ENCODE results near the gene BCAS3.

BCAS3 gene

GRCh38 chr17:60959696-60960095 lies 282.0 kb downstream of the BCAS3 start:
- H3K18ac ChIP-seq (ENCODE audit: low read length), result no peak overlapping the region
- H2AK5ac ChIP-seq (ENCODE audit: low read length), result no peak overlapping the region
- no peak overlapping the region for H2BK5ac ChIP-seq (ENCODE audit: low read depth, low read length, poor library complexity)
- no peak overlapping the region for H2AFZ ChIP-seq (ENCODE audit: insufficient read depth, low read length, poor library complexity)
- no peaks in the 10 kb centered on the region for H3K79me2 ChIP-seq (ENCODE audit: control insufficient read depth, insufficient read depth, low read length, poor library complexity)
- H3K9ac ChIP-seq (ENCODE audit: low read length), result no peak overlapping the region
- no peak overlapping the region for H3K4me3 ChIP-seq (ENCODE audit: low read depth, low read length)
- H3K4me1 ChIP-seq (ENCODE audit: control insufficient read depth in 1 of 2, insufficient read depth in 2 of 2, low read length in 2 of 2), result peaks cover 0 to 5% of the 10 kb centered on the region in 2 experiments
- H3K23ac ChIP-seq (ENCODE audit: low read length), result no peak overlapping the region
- H3K27ac ChIP-seq (ENCODE audit: low read depth, low read length), result peak overlapping the region; percentile 72
- no peak overlapping the region for H4K91ac ChIP-seq (ENCODE audit: low read depth, low read length)
- no peak overlapping the region for H3K14ac ChIP-seq (ENCODE audit: low read length)
- H3K4ac ChIP-seq (ENCODE audit: low read depth, low read length), result no peak overlapping the region
- no peak overlapping the region for H2BK12ac ChIP-seq (ENCODE audit: low read length)
- H3K27me3 ChIP-seq (ENCODE audit: insufficient read depth, low read length), result no peaks in the 10 kb centered on the region
- H3K9me3 ChIP-seq (ENCODE audit: insufficient read depth, low read depth, low read length), result no peaks in the 10 kb centered on the region
- no peak overlapping the region for H4K12ac ChIP-seq (ENCODE audit: low read depth, low read length)
- peak in 1 of 2 donors; percentile 42 for DNase-seq
- H3K79me1 ChIP-seq (ENCODE audit: low read length), result peaks cover 4% of the 10 kb centered on the region
- no peak overlapping the region for H2BK120ac ChIP-seq (ENCODE audit: insufficient read depth, low read length, poor library complexity)
- H4K8ac ChIP-seq (ENCODE audit: low read depth, low read length), result no peak overlapping the region
- H3K36me3 ChIP-seq (ENCODE audit: control insufficient read depth in 1 of 2, insufficient read depth in 2 of 2, low read length in 2 of 2), result no peaks in the 10 kb centered on the region
- H3K4me2 ChIP-seq (ENCODE audit: low read length), result no peak overlapping the region

GRCh38 chr17:60960398-60961065 lies 282.9 kb downstream of the BCAS3 start:
- H2AFZ ChIP-seq (ENCODE audit: insufficient read depth, low read length, poor library complexity), result no peak overlapping the region
- H3K27me3 ChIP-seq (ENCODE audit: insufficient read depth, low read length), result no peaks in the 10 kb centered on the region
- peaks cover 4% of the 10 kb centered on the region for H3K79me1 ChIP-seq (ENCODE audit: low read length)
- H3K4me2 ChIP-seq (ENCODE audit: low read length), result no peak overlapping the region
- no peak overlapping the region for H4K91ac ChIP-seq (ENCODE audit: low read depth, low read length)
- H3K4me3 ChIP-seq (ENCODE audit: low read depth, low read length), result no peak overlapping the region
- H3K23ac ChIP-seq (ENCODE audit: low read length), result no peak overlapping the region
- H3K79me2 ChIP-seq (ENCODE audit: control insufficient read depth, insufficient read depth, low read length, poor library complexity), result no peaks in the 10 kb centered on the region
- no peak overlapping the region for H3K14ac ChIP-seq (ENCODE audit: low read length)
- no peak overlapping the region for H3K4ac ChIP-seq (ENCODE audit: low read depth, low read length)
- peak overlapping the region; percentile 58 for H2BK5ac ChIP-seq (ENCODE audit: low read depth, low read length, poor library complexity)
- no peaks in the 10 kb centered on the region for H3K36me3 ChIP-seq (ENCODE audit: control insufficient read depth in 1 of 2, insufficient read depth in 2 of 2, low read length in 2 of 2)
- peak in 1 of 2 donors; percentile 34 for DNase-seq
- WGBS (ENCODE audit: extremely low coverage, insufficient coverage, insufficient read length), result no CpG with 5 or more reads among the region's 3 CpGs
- H3K9ac ChIP-seq (ENCODE audit: low read length), result no peak overlapping the region
- H3K4me1 ChIP-seq (ENCODE audit: control insufficient read depth in 1 of 2, insufficient read depth in 2 of 2, low read length in 2 of 2), result peaks cover 0 to 5% of the 10 kb centered on the region in 2 experiments
- H3K27ac ChIP-seq (ENCODE audit: low read depth, low read length), result peak overlapping the region; percentile 72
- H2AK5ac ChIP-seq (ENCODE audit: low read length), result no peak overlapping the region
- H3K9me3 ChIP-seq (ENCODE audit: insufficient read depth, low read depth, low read length), result no peaks in the 10 kb centered on the region
- no peak overlapping the region for H3K18ac ChIP-seq (ENCODE audit: low read length)
- H4K12ac ChIP-seq (ENCODE audit: low read depth, low read length), result no peak overlapping the region
- no peak overlapping the region for H4K8ac ChIP-seq (ENCODE audit: low read depth, low read length)
- no peak overlapping the region for H2BK120ac ChIP-seq (ENCODE audit: insufficient read depth, low read length, poor library complexity)
- peak overlapping the region; percentile 15 for H2BK12ac ChIP-seq (ENCODE audit: low read length)

GRCh38 chr17:60964160-60964559 lies 286.5 kb downstream of the BCAS3 start:
- Histone ChIP-seq H3K4ac (ENCODE audit: low read depth, low read length) (no peak overlapping the region), H3K14ac (ENCODE audit: low read length) (no peak overlapping the region), H3K27me3 (ENCODE audit: insufficient read depth, low read length) (no peaks in the 10 kb centered on the region), H3K4me2 (ENCODE audit: low read length) (no peak overlapping the region), H3K9me3 (ENCODE audit: insufficient read depth, low read depth, low read length) (no peaks in the 10 kb centered on the region), H4K91ac (ENCODE audit: low read depth, low read length) (no peak overlapping the region), H4K12ac (ENCODE audit: low read depth, low read length) (no peak overlapping the region), H2BK120ac (ENCODE audit: insufficient read depth, low read length, poor library complexity) (no peak overlapping the region), H3K79me2 (ENCODE audit: control insufficient read depth, insufficient read depth, low read length, poor library complexity) (no peaks in the 10 kb centered on the region), H3K27ac (ENCODE audit: low read depth, low read length) (no peak overlapping the region), H3K4me1 (ENCODE audit: control insufficient read depth in 1 of 2, insufficient read depth in 2 of 2, low read length in 2 of 2) (peaks cover 3 to 9% of the 10 kb centered on the region in 2 experiments), H3K23ac (ENCODE audit: low read length) (no peak overlapping the region), H3K79me1 (ENCODE audit: low read length) (peaks cover 4% of the 10 kb centered on the region), H3K18ac (ENCODE audit: low read length) (no peak overlapping the region), H2AK5ac (ENCODE audit: low read length) (no peak overlapping the region), H3K36me3 (ENCODE audit: control insufficient read depth in 1 of 2, insufficient read depth in 2 of 2, low read length in 2 of 2) (no peaks in the 10 kb centered on the region), H3K4me3 (ENCODE audit: low read depth, low read length) (no peak overlapping the region), H2BK5ac (ENCODE audit: low read depth, low read length, poor library complexity) (no peak overlapping the region), H3K9ac (ENCODE audit: low read length) (no peak overlapping the region), H2BK12ac (ENCODE audit: low read length) (no peak overlapping the region), H4K8ac (ENCODE audit: low read depth, low read length) (no peak overlapping the region), H2AFZ (ENCODE audit: insufficient read depth, low read length, poor library complexity) (no peak overlapping the region)
- no peak for DNase-seq
- WGBS (ENCODE audit: extremely low coverage, insufficient coverage, insufficient read length), result no CpG with 5 or more reads among the region's 2 CpGs

- H3K4me2 ChIP-seq (ENCODE audit: low read length), result no peak overlapping the region
- H2AFZ ChIP-seq (ENCODE audit: insufficient read depth, low read length, poor library complexity), result no peak overlapping the region
- no peak overlapping the region for H3K27ac ChIP-seq (ENCODE audit: low read depth, low read length)
- no CpG with 5 or more reads among the region's 2 CpGs for WGBS (ENCODE audit: extremely low coverage, insufficient coverage, insufficient read length)
- no peaks in the 10 kb centered on the region for H3K27me3 ChIP-seq (ENCODE audit: insufficient read depth, low read length)
- DNase-seq, result peak; percentile 87 to 91
- peaks cover 3 to 4% of the 10 kb centered on the region in 2 experiments for H3K4me1 ChIP-seq (ENCODE audit: control insufficient read depth in 1 of 2, insufficient read depth in 2 of 2, low read length in 2 of 2)
- H2BK120ac ChIP-seq (ENCODE audit: insufficient read depth, low read length, poor library complexity), result no peak overlapping the region
- no peak overlapping the region for H3K14ac ChIP-seq (ENCODE audit: low read length)
- H3K79me1 ChIP-seq (ENCODE audit: low read length), result no peaks in the 10 kb centered on the region
- no peak overlapping the region for H3K9ac ChIP-seq (ENCODE audit: low read length)
- H3K23ac ChIP-seq (ENCODE audit: low read length), result no peak overlapping the region
- no peak overlapping the region for H2BK12ac ChIP-seq (ENCODE audit: low read length)
- no peak overlapping the region for H4K8ac ChIP-seq (ENCODE audit: low read depth, low read length)
- H3K4me3 ChIP-seq (ENCODE audit: low read depth, low read length), result no peak overlapping the region
- H2BK5ac ChIP-seq (ENCODE audit: low read depth, low read length, poor library complexity), result no peak overlapping the region
- no peaks in the 10 kb centered on the region for H3K9me3 ChIP-seq (ENCODE audit: insufficient read depth, low read depth, low read length)
- H3K4ac ChIP-seq (ENCODE audit: low read depth, low read length), result no peak overlapping the region
- H2AK5ac ChIP-seq (ENCODE audit: low read length), result no peak overlapping the region
- no peaks in the 10 kb centered on the region for H3K79me2 ChIP-seq (ENCODE audit: control insufficient read depth, insufficient read depth, low read length, poor library complexity)
- H3K36me3 ChIP-seq (ENCODE audit: control insufficient read depth in 1 of 2, insufficient read depth in 2 of 2, low read length in 2 of 2), result no peaks in the 10 kb centered on the region
- no peak overlapping the region for H4K12ac ChIP-seq (ENCODE audit: low read depth, low read length)
- H4K91ac ChIP-seq (ENCODE audit: low read depth, low read length), result no peak overlapping the region
- H3K18ac ChIP-seq (ENCODE audit: low read length), result no peak overlapping the region
Measured at GRCh38 chr17:60968266-60968665, 290.6 kb downstream of the BCAS3 start.
